H9 (cell line): ENCODE data around the gene SERPINA6. TPM values are rescaled to one million over a fixed set of nuclear protein-coding genes. Genes with fewer than 3 reads are reported as not detected.

ENCODE experiments used
- DNase-seq: peaks from one replicate; pipeline ENCODE4 v3.0.0-alpha.2; 2017
- H2AFZ ChIP-seq: one replicate; pipeline ENCODE4 v1.6.1; 2013; ENCODE audit warnings: mild to moderate bottlenecking, low read length, control low read depth, moderate library complexity
- H2AK5ac ChIP-seq: 2 replicates; pipeline ENCODE4 v1.6.1; 2013; ENCODE audit warnings: low read length, control low read depth, mixed read lengths; ENCODE audit not compliant: insufficient read length
- H2BK120ac ChIP-seq: one replicate; pipeline ENCODE4 v1.6.1; 2013; ENCODE audit warnings: low read depth, mild to moderate bottlenecking, low read length, control low read depth, inconsistent platforms; ENCODE audit not compliant: poor library complexity, severe bottlenecking
- H2BK12ac ChIP-seq: 2 replicates; pipeline ENCODE4 v1.6.1; 2013; ENCODE audit warnings: low read length, control low read depth, mixed read lengths, low read depth; ENCODE audit not compliant: insufficient read length
- H2BK15ac ChIP-seq: 2 replicates; pipeline ENCODE4 v1.6.1; 2013; ENCODE audit warnings: low read depth, low read length, control low read depth
- H2BK20ac ChIP-seq: one replicate; pipeline ENCODE4 v1.6.1; 2013; ENCODE audit warnings: low read depth, mild to moderate bottlenecking, low read length, control low read depth, inconsistent platforms; ENCODE audit not compliant: poor library complexity, severe bottlenecking
- H2BK5ac ChIP-seq: 2 replicates; pipeline ENCODE4 v1.6.1; 2013; ENCODE audit warnings: low read length, control low read depth, mixed read lengths; ENCODE audit not compliant: insufficient read length
- H3K14ac ChIP-seq: 2 replicates; pipeline ENCODE4 v1.6.1; 2013; ENCODE audit warnings: low read length, control low read depth; ENCODE audit not compliant: insufficient read depth
- H3K18ac ChIP-seq: 2 replicates; pipeline ENCODE4 v1.6.1; 2013; ENCODE audit warnings: low read depth, mild to moderate bottlenecking, mixed read lengths, low read length, control low read depth; ENCODE audit not compliant: insufficient read length
- H3K23ac ChIP-seq: 2 replicates; pipeline ENCODE4 v1.6.1; 2013; ENCODE audit warnings: low read length, control low read depth, mixed read lengths, low read depth; ENCODE audit not compliant: insufficient read length
- H3K23me2 ChIP-seq: 2 replicates; pipeline ENCODE4 v1.6.1; 2013; ENCODE audit warnings: low read depth, mild to moderate bottlenecking, mixed read lengths, low read length, control low read depth; ENCODE audit not compliant: insufficient read length, poor library complexity, severe bottlenecking
- H3K27ac ChIP-seq: 2 replicates; pipeline ENCODE4 v1.5.1; 2013; ENCODE audit warnings: low read length, control low read depth, mixed read lengths, low read depth; ENCODE audit not compliant: insufficient read length
- H3K27me3 ChIP-seq: 2 replicates; pipeline ENCODE4 v1.6.1; 2013; ENCODE audit warnings: low read length, control low read depth, inconsistent platforms; ENCODE audit not compliant: insufficient read depth
- H3K4ac ChIP-seq: 2 replicates; pipeline ENCODE4 v1.6.1; 2013; ENCODE audit warnings: low read depth, mild to moderate bottlenecking, control low read depth, inconsistent platforms, low read length, moderate library complexity
- H3K4me1 ChIP-seq: 2 replicates; pipeline ENCODE4 v1.6.1; 2013; ENCODE audit warnings: low read length, control low read depth, inconsistent platforms; ENCODE audit not compliant: insufficient read depth
- H3K4me2 ChIP-seq: 2 replicates; pipeline ENCODE4 v1.6.1; 2013; ENCODE audit warnings: low read length, control low read depth, mixed read lengths; ENCODE audit not compliant: insufficient read length, insufficient read depth
- H3K56ac ChIP-seq: 2 replicates; pipeline ENCODE4 v1.6.1; 2013; ENCODE audit warnings: low read depth, mild to moderate bottlenecking, mixed read lengths, low read length, control low read depth; ENCODE audit not compliant: insufficient read length
- H3K79me1 ChIP-seq: 2 replicates; pipeline ENCODE4 v1.6.1; 2013; ENCODE audit warnings: low read depth, mild to moderate bottlenecking, moderate library complexity, low read length, control low read depth, inconsistent platforms; ENCODE audit not compliant: insufficient read depth, poor library complexity, severe bottlenecking
- H3K79me2 ChIP-seq: 2 replicates; pipeline ENCODE4 v1.6.1; 2013; ENCODE audit warnings: low read length, control low read depth, inconsistent platforms; ENCODE audit not compliant: insufficient read depth
- H3K9ac ChIP-seq: 2 replicates; pipeline ENCODE4 v1.6.1; 2013; ENCODE audit warnings: low read length, control low read depth, mixed read lengths; ENCODE audit not compliant: insufficient read length; ENCODE audit errors: extremely low read depth
- H3K9me3 ChIP-seq: one replicate; pipeline ENCODE4 v1.6.1; 2013; ENCODE audit warnings: low read depth, low read length, inconsistent platforms; ENCODE audit not compliant: control insufficient read depth
- H3T11ph ChIP-seq: one replicate; pipeline ENCODE4 v1.6.1; 2013; ENCODE audit warnings: mild to moderate bottlenecking, low read length, control low read depth, inconsistent platforms
- H4K20me1 ChIP-seq: one replicate; pipeline ENCODE4 v1.6.1; 2013; ENCODE audit not compliant: control insufficient read depth, insufficient read length, insufficient read depth
- H4K5ac ChIP-seq: 2 replicates; pipeline ENCODE4 v1.6.1; 2013; ENCODE audit warnings: low read depth, mild to moderate bottlenecking, mixed read lengths, low read length, control low read depth; ENCODE audit not compliant: insufficient read length
- H4K8ac ChIP-seq: replicated peaks from 2 replicates; pipeline ENCODE4 v1.6.1; 2013; ENCODE audit warnings: low read length, control low read depth, mixed read lengths, low read depth; ENCODE audit not compliant: insufficient read length
- H4K91ac ChIP-seq: 2 replicates; pipeline ENCODE4 v1.6.1; 2013; ENCODE audit warnings: low read depth, mild to moderate bottlenecking, moderate library complexity, mixed read lengths, low read length, control low read depth; ENCODE audit not compliant: insufficient read length
- H3K27ac Mint-ChIP-seq, 3 experiments: 2 replicates in 2 of 3; 3 replicates in 1 of 3; pipeline ENCODE4 v1.8.0; 2020 to 2021; ENCODE audit warnings: mixed read lengths in 3 of 3, mild to moderate bottlenecking in 1 of 3, moderate library complexity in 1 of 3
- H3K27me3 Mint-ChIP-seq: 2 replicates; pipeline ENCODE4 v1.8.0; 2021; ENCODE audit warnings: low read depth, mild to moderate bottlenecking, moderate library complexity, mixed read lengths
- H3K36me3 Mint-ChIP-seq, 3 experiments: 2 replicates in 2 of 3; 3 replicates in 1 of 3; pipeline ENCODE4 v1.8.0; 2020 to 2021; ENCODE audit warnings: low read depth in 3 of 3, mixed read lengths in 3 of 3; ENCODE audit not compliant: insufficient read depth in 1 of 3
- H3K4me1 Mint-ChIP-seq, 2 experiments: 2 replicates each; pipeline ENCODE4 v1.8.0; 2020; ENCODE audit warnings: mixed read lengths in 2 of 2
- H3K4me3 Mint-ChIP-seq, 2 experiments: 2 replicates in 1 of 2; 3 replicates in 1 of 2; pipeline ENCODE4 v1.8.0; 2020 to 2021; ENCODE audit warnings: mild to moderate bottlenecking in 2 of 2, mixed read lengths in 2 of 2, moderate library complexity in 1 of 2
- H3K9me3 Mint-ChIP-seq, 2 experiments: 2 replicates in 1 of 2; 3 replicates in 1 of 2; pipeline ENCODE4 v1.8.0; 2020; ENCODE audit warnings: mild to moderate bottlenecking in 2 of 2, mixed read lengths in 2 of 2, moderate library complexity in 1 of 2
- CTCF ChIP-seq: fragments of 200-600 bp; sonication (generic); conservative IDR thresholded peaks from 3 replicates; pipeline ENCODE4 v1.8.0; 2021; ENCODE audit warnings: antibody characterized with exemption, mild to moderate bottlenecking
- WGBS: extraction: QIAGEN DNeasy Blood & Tissue Kit; methylation state at CpG from one replicate; pipeline ENCODE4 v1.1.7; 2013; ENCODE audit warnings: missing lambda C conversion rate, low lambda C conversion rate, mixed read lengths; ENCODE audit not compliant: insufficient read length; ENCODE audit errors: extremely low coverage; 5-methylcytosine and 5-hydroxymethylcytosine counted together
- total RNA-seq: library from RNA; stranded (reverse); gene quantifications from 2 replicates; pipeline ENCODE4 v1.2.1, GENCODE V29; 2021

The SERPINA6 gene
- total RNA-seq, 1 experiment from 2014 or later = not detected

GRCh38 chr14:94306047-94306978 lies 16.8 kb downstream of the SERPINA6 start:
- Mint-ChIP-seq H3K9me3 (peaks cover 14 to 24% of the 10 kb centered on the region in 2 experiments), H3K4me1 (no peaks in the 10 kb centered on the region), H3K27me3 (peaks cover 10% of the 10 kb centered on the region), H3K36me3 (peaks cover 3 to 8% (median 4%) of the 10 kb centered on the region in 3 experiments; a peak in 4 of 7 replicates), H3K4me3 (no peak overlapping the region), H3K27ac (peak overlapping the region in 1 of 3 experiments; percentile 65; a peak in 1 of 7 replicates)
- no peak overlapping the region for H3K4me2 ChIP-seq
- no peak overlapping the region for H4K91ac ChIP-seq
- H2BK12ac ChIP-seq = no peak overlapping the region
- no peaks in the 10 kb centered on the region for H4K20me1 ChIP-seq
- H3K9me3 ChIP-seq = no peaks in the 10 kb centered on the region
- H3K14ac ChIP-seq = no peak overlapping the region
- H4K8ac ChIP-seq = no peak overlapping the region
- no CpG with 5 or more reads among the region's 12 CpGs for WGBS
- H3K56ac ChIP-seq = no peak overlapping the region
- no peak overlapping the region for H3K9ac ChIP-seq
- no peak for TF ChIP-seq CTCF
- no peak overlapping the region for H2AFZ ChIP-seq
- H2BK20ac ChIP-seq = no peak overlapping the region
- H3T11ph ChIP-seq = no peak overlapping the region
- H3K4me1 ChIP-seq = no peaks in the 10 kb centered on the region
- H3K27me3 ChIP-seq = no peaks in the 10 kb centered on the region
- no peaks in the 10 kb centered on the region for H3K79me1 ChIP-seq
- no peak overlapping the region for H3K4ac ChIP-seq
- H3K18ac ChIP-seq = no peak overlapping the region
- H2BK120ac ChIP-seq = no peak overlapping the region
- H4K5ac ChIP-seq = no peak overlapping the region
- no peak overlapping the region for H2BK15ac ChIP-seq
- DNase-seq = no peak
- H3K27ac ChIP-seq = no peak overlapping the region
- no peak overlapping the region for H3K23ac ChIP-seq
- no peak overlapping the region for H2AK5ac ChIP-seq
- H2BK5ac ChIP-seq = no peak overlapping the region
- H3K79me2 ChIP-seq = no peaks in the 10 kb centered on the region
- H3K23me2 ChIP-seq = no peaks in the 10 kb centered on the region
